Endometrial microvascular endothelial cells (primary cell): ENCODE results near the gene MMD2. TPM values are rescaled to one million over a fixed set of nuclear protein-coding genes. Genes with fewer than 3 reads are reported as not detected.

Source experiments
- in situ Hi-C: cut with HindIII; loops from 2 replicates; pipeline ENCODE4 v1.10.0; 2017; ENCODE audit warnings: low sequenced_read_pairs, low pct_unique_long_range_greater_than_20kb; ENCODE audit errors: inconsistent ontology term
- total RNA-seq: library from RNA; depleted of rRNA; stranded (reverse); fragments of >200 nt; gene quantifications from one replicate; pipeline ENCODE4 v1.2.3, GENCODE V29; 2015; ENCODE audit errors: inconsistent ontology term

The MMD2 gene
- total RNA-seq, 1 donor from 2014 or later: not detected

DNA sequence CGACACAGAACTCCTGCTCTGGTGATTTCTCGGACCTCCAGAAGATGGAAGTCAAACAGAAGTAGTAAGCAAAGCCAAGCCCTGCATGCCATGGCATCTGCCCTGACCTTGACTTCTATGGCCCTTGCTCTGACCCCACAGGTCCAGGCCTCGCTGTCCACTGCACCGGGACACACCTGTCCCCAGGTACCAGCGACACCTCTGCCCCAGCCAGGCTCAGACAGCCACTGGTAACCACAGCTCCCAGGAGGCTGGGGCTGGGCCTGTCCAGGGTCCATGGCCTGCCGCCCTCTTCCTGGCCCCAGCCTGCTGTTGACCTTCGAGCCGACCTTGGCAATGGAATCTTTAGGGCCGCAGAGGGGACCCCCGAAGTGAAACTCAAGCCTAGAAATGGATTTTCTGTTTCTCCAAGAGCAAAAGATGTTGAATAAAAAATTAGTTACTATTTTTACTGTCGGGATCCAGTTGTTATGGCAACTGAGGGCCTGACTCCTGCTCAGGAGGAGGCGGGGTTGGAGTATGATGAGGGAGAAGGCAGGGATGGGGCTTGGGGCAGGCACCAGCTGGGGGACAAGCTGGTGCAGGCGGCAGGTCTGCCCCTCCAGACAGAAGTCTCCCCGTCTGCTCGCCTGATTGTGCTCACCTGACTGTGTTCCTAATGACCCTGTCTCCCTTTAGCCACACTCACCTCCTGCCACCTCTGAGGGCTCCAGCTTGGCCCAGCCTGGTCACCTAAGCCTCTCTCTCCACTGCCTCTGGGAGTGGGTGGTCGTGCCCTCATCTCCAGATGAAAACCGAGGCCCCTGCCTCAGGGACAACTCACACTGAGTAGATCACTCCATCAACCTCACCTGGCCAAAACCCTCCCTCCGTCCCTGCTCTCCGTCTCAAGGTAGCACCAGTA, 4.1 kb upstream of the MMD2 start:
- in situ Hi-C loops: no loop called here

GRCh38 chr7:4960363-4960762, 1.4 kb upstream of the MMD2 start:
- in situ Hi-C loops: no loop called here

GRCh38 chr7:4959893-4960292, 906 bp upstream of the MMD2 start:
- in situ Hi-C loops: no loop called here

DNA sequence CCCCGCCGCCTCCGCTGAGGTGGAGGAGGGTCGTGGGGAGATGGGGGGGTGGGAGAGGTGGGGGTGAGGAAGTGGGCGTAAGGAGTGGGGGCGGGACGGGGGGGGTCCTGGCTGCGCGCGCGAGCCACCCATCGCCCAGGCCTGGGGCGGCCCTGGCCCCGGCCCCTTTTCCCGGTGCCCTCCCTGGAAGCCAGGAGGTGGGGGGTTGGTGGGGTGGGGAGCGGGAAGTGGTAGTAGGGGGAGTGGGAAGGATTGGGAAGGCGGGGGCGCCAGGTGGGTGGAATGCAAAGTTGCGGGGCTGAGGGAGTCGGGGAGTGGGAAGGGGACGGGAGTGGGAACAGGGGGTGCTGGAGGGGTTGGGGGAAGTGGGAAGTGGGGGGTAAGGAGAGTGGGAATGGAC, 319 bp upstream of the MMD2 start:
- in situ Hi-C loops: no loop called here

DNA sequence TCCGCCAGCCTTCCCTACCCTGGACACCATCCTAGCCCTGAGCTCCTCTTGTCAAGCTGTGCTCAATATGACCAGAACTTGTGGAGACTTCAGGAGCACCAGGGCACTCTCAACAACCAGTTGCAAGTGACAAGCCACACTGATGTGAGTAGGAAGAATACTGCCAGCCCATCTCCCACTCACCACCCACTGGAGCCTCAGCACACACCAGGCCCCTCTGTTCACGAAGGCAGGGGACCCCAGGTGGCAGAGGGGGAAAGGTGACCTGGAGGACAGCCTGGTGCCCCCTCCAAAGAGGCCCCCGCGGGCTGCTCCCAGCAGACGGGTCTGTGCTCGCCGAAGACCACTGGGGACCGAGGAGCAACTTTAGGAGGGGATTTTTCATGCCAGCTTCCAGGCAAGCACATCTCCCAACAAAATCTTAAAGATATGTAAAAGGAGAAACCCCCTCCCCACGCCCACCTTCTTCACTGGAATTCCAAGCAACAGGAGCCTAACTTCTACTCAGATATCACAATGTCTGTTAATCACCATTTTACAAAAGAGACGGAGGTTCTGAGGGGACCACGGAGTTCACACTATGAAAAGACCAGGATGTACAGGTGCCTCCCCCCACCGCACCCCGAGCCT, 1.0 kb downstream of the MMD2 start:
- in situ Hi-C loops: no loop called here

DNA sequence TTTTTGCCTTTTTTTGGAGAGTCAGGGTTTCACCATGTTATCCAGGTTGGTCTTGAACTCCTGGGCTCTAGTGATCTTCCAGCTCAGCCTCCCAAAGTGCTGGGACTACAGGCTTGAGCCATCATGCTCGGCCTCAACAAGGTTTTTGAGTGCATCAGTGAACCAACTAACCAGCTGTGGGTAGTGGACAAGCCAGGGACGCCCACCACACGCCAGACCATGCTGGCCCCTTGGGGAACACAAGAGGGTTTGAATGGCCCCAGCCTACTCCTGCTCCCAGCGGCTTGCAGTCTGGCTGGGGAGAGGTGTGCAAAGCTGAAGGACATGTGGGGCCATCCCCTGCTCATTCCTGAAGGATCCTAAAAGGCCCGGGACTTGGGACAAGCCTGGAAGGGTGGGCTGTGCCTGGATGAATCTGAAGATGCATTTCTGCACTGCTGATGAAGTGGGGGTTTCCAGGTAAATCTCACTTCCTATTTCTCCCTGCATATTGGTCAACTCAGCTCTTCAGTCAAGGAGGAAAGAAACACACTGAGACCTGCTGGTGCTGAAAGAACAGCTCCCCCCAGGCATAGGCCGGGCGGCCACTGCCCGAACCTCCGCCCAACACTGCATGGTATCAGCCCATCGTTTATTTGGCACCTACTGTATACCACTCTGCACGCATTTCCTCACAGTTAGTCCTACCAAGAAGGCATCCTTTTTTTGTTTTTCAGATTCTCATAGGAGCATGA, 6.9 kb downstream of the MMD2 start:
- in situ Hi-C loops: no loop called here

DNA sequence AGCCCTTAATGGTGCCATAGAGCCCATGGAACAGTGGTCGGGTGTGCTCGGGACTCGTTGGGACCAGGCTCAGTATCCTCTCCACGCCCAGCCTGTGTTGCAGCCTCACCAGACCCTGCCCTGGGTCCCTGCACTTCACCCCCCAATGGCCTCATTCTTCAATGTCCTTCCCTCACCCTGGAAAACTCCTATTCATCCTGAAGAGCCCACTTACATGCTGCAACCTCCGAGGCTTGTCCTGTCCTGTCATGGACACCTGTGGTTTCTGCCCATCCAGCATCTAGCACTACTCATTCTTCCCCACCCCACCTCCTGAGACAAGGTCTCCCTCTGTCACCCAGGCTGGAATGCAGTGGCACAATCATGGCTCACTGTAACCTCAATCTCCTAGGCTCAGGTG, 7.7 kb downstream of the MMD2 start:
- in situ Hi-C loops: no loop called here

DNA sequence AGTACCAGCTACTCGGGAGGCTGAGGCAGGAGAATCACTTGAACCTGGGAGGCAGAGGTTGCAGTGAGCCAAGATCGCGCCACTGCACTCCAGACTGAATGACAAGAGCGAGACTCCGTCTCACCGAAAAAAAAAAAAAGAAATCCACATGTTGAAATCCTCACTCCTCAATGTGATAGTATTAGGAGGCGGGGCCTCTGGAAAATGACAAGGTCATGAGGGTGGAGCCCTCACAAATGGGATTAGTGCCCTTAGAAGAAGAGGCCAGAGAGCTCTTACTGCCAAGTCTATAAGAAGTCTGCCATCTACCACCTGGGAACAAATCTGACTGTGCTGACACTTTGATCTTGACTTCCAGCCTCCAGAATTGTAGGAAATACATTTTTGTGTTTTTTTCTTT, 10.6 kb downstream of the MMD2 start:
- in situ Hi-C loops: no loop called here

DNA sequence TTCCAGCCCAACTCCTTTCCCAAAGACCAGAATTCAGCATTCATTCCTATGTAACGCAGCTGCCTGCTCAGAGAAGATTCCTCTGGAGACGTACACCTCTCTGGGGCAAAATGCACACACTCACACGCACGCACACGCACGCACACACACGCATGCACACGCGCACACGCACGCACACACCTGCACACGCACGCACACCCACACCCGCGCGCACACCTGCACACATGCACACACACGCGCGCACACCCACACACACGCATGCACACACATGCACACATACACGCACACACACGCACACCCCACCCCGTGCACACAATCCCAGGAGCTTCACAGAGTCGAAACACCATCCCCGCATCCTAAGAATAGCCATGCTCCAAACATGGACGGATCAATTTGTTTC, 13.0 kb downstream of the MMD2 start:
- in situ Hi-C loops: no loop called here

DNA sequence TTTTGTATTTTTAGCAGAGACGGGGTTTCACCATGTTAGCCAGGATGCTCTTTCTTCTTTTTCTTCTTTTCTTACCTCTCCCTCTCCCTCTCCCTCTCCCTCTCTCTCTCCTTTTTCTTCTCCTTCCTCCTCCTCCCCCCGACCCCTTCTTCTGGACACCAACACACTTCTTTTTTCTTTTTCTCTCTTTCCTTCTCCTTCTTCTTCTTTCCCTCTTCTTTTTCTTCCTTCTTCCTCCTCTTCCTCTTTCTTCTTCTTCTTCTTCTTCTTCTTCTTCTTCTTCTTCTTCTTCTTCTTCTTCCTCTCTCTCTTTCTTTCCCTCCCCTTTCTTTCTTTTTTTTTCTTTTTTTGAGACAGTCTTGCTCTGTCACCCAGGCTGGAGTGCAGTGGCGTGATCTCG, 14.0 kb downstream of the MMD2 start:
- in situ Hi-C loops: no loop called here

- in situ Hi-C loops: no loop called here
Measured at GRCh38 chr7:4943297-4943696, 15.7 kb downstream of the MMD2 start.

DNA sequence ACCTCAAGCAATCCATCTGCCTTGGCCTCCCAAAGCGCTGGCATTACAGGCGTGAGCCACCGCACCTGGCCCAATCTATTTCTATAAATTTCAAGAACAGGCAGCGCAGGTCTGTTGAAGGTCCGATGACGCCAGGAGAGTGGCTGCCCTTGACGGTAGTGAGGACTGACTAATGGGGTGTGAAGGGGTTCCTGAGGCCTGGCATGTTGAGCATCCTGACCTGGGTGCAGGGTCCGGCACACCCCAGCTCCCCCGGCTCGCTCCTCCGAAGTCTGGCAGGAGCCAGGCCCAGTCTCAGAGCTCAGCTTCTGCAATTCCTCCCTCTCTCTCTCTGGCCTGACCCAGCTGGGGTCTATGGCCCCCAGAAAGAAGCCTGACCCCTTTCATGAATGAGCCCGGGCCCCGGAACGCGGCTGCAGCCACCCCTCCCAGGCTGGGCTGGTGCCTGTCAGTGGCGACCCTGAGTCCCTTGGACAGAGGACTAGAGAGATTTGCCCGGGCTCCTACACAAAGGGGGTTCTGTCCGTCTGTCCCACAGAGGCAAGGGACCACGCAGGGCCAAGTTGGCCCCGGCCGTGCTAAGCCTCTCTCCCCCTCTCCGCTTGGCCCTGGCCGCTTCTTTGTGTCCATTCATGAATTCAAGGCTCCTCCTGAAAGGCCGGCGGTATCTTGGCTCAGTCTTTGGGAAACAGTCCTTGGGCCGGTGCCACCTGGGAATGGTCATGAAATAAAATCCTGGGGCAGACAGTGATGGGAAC, 18.8 kb downstream of the MMD2 start:
- in situ Hi-C loops: no loop called here

GRCh38 chr7:4937411-4937810, 21.6 kb downstream of the MMD2 start:
- in situ Hi-C loops: no loop called here

GRCh38 chr7:4934419-4935025, 24.5 kb downstream of the MMD2 start:
- in situ Hi-C loops: no loop called here

DNA sequence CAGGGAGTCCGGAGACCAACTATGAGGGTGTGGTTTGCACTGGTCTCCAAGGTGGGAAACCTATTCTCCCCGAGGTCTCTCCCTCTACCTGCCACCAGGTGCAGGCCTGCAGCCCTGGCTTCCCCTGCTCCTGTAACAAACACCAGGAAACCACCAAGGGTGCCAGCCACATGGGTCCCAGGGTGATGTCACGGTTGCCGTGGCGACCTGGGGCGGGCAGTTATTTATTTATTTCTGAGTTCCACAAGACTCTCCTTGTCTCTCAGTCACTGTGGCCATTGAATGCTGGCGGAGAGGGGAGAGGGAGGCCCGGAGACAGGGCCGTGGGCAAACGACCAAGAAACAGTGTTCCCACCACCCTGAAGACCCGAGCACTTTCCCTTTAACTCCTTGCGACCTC, 27.0 kb downstream of the MMD2 start:
- in situ Hi-C loops: no loop called here

DNA sequence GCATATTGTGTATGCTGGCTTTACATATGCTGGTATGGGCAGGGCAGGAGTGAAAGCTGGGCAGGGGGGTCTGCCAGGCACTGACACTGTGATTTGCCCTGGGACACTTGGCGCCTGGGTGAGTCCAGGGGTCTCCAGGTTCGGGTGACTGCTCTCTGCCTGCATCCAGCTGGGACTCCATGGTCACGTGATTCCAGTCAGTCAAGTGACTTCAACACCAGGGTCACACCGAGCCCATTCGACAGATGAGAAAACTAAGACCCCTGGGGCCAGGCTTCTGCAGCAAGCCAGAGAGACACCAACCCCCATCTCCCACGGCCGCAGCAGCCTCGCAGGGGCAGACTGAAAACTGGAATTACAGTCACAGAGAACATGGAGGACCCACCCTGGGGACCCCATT, 30.0 kb downstream of the MMD2 start:
- in situ Hi-C loops: no loop called here

GRCh38 chr7:4928445-4928844, 30.5 kb downstream of the MMD2 start:
- in situ Hi-C loops: no loop called here

- in situ Hi-C loops: no loop called here
Measured at GRCh38 chr7:4919969-4920766, 38.8 kb downstream of the MMD2 start.
